Urinary bladder (tissue), 4 donors: ENCODE data around the gene ITPR2. TPM values are rescaled to one million over a fixed set of nuclear protein-coding genes. Genes with fewer than 3 reads are reported as not detected.

Source experiments
- DNase-seq: peaks from one replicate; pipeline ENCODE4 v3.0.0-alpha.2; 2015; ENCODE audit errors: extremely low spot score
- H3K27ac ChIP-seq: one replicate; pipeline ENCODE4 v1.5.1; 2013; ENCODE audit warnings: low read depth, mild to moderate bottlenecking, moderate library complexity
- H3K36me3 ChIP-seq: one replicate; pipeline ENCODE4 v1.6.1; 2013; ENCODE audit warnings: mild to moderate bottlenecking, moderate library complexity; ENCODE audit not compliant: insufficient read depth
- H3K4me1 ChIP-seq: one replicate; pipeline ENCODE4 v1.6.1; 2013; ENCODE audit warnings: mild to moderate bottlenecking, moderate library complexity; ENCODE audit not compliant: insufficient read depth
- H3K4me3 ChIP-seq: one replicate; pipeline ENCODE4 v1.5.1; 2013; ENCODE audit warnings: low read depth, low read length
- WGBS: extraction: QIAGEN DNeasy Blood & Tissue Kit; methylation state at CpG from one replicate; pipeline ENCODE4 v1.1.7; 2013; 5-methylcytosine and 5-hydroxymethylcytosine counted together
- polyA plus RNA-seq: library from polyadenylated mRNA; stranded (reverse); fragments of 200-250 nt; gene quantifications from one replicate; pipeline ENCODE4 v1.2.3, GENCODE V29; 2013
- total RNA-seq: library from RNA; depleted of rRNA; stranded (reverse); fragments of >200 nt; gene quantifications from one replicate; pipeline ENCODE4 v1.2.3, GENCODE V29; 2014
- donor health status: healthy with polysubstance abuse.
- donor health status: healthy.

The ITPR2 gene
- total and polyA plus RNA-seq, 2 donors, result 5.6 to 48.2 TPM

DNA sequence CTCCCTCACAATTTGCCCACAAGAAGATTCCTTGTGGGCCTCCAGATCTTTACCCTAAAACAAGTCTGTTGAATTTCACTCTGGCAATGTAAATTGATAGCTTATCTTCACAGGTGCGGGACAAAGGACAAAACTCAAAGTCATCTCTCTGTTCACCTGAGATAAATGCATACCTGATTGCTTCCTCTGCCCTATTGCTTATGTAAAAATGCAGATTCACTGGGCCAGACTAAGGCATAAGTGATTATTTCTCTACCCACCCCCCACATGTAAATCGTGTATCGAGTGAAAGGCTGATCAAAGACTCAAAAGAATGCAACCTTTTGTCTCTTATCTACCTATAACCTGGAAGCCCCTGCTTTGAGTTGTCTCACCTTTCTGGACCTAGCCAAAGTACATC is 320.8 kb downstream of the ITPR2 start:
- no peaks in the 10 kb centered on the region for H3K36me3 ChIP-seq
- H3K4me1 ChIP-seq, result no peaks in the 10 kb centered on the region
- WGBS, result 87% methylated on average over 3 of the region's 3 CpGs
- DNase-seq, result no peak
- no peak overlapping the region for H3K4me3 ChIP-seq
- H3K27ac ChIP-seq, result no peak overlapping the region

GRCh38 chr12:26510354-26510674 is 322.7 kb downstream of the ITPR2 start:
- no peak overlapping the region for H3K4me3 ChIP-seq
- no peak overlapping the region for H3K27ac ChIP-seq
- DNase-seq, result no peak
- no peaks in the 10 kb centered on the region for H3K4me1 ChIP-seq
- WGBS, result 81% methylated on average over 2 of the region's 2 CpGs
- no peaks in the 10 kb centered on the region for H3K36me3 ChIP-seq

- no peak for DNase-seq
- H3K27ac ChIP-seq, result no peak overlapping the region
- no peaks in the 10 kb centered on the region for H3K36me3 ChIP-seq
- no peak overlapping the region for H3K4me3 ChIP-seq
- 82% methylated on average over 1 of the region's 1 CpG for WGBS
- no peaks in the 10 kb centered on the region for H3K4me1 ChIP-seq
Observed at GRCh38 chr12:26507613-26508012, 325.4 kb downstream of the ITPR2 start.

DNA sequence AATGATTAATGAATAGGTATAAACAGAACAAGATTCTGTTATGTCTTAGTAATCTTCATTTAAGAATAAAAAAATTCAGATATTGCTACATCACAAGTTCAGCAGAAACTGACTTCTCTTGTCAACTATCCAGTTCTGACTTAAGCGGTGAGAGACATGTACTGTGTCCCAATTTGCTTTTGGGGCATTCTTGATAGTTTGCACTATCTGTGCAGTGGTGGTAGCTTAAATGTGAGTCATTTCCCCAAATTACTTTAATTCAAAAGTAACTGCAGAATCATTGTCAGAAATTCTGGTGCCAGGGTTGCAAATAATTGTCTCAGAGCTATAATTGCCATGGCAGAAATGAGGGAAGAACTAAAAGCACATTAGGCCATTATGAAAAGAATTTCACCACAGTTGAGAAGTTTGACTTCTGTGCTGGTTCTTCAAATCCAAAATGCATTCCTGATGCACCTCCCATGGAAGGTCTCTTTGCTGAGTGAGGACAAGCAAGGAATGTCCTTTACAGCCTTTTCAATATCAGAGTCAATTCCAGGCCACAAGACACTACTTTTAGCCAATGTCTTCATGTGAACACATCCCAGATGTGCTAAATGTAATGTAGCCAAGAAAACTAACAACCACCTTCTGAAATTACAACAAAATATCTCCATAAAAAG is 332.9 kb downstream of the ITPR2 start:
- Histone ChIP-seq H3K4me3 (no peak overlapping the region), H3K27ac (no peak overlapping the region), H3K36me3 (no peaks in the 10 kb centered on the region), H3K4me1 (no peaks in the 10 kb centered on the region)
- 80% methylated on average over 1 of the region's 1 CpG for WGBS
- no peak for DNase-seq

DNA sequence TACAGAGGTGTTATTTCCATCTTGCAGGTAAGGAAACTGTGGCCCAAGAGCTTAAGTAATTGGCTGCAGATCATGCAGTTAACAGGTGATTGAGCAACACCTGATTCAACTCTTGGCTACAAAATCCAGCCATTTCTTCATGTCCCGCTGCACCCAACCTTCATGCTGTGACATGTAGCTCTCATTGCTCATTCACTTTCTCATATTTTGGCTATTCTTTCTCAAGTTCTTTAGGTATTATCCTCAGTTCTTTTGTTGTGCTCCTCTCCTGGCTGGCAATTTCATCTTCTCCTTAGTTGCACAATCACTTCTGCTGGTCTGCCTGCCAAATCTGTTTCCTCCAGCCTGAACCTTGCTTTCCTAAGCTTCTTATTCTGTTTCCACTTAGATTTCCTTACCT is 336.8 kb downstream of the ITPR2 start:
- Histone ChIP-seq H3K27ac (no peak overlapping the region), H3K4me1 (no peaks in the 10 kb centered on the region)
- 85% methylated on average over 1 of the region's 1 CpG for WGBS

GRCh38 chr12:26493656-26494055 is 339.3 kb downstream of the ITPR2 start:
- WGBS, result 84% methylated on average over 3 of the region's 3 CpGs
- Histone ChIP-seq H3K4me3 (no peak overlapping the region), H3K4me1 (no peaks in the 10 kb centered on the region), H3K36me3 (no peaks in the 10 kb centered on the region), H3K27ac (no peak overlapping the region)
- DNase-seq, result no peak

More for the DNA sequence above, 336.8 kb downstream of the ITPR2 start:
- no peak overlapping the region for H3K4me3 ChIP-seq
- H3K36me3 ChIP-seq, result no peaks in the 10 kb centered on the region
- DNase-seq, result no peak

DNA sequence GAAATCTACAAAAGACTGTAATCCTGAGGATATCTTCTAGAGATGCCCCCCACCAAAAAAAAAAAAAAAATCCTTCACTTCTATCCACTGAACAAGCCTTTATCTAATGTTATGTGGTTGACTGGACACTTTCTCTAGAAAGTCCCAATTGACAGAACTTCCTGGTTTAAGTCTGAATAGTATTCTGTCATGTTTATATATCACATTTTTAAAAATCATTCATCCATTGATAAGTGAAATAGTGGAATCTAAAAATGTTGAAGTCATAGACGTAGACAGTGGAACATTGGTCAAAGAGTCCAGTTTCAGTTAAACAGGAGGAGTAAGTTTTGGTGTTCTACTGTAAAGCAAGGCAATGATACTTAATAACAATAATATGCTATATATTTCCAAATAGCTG is 340.6 kb downstream of the ITPR2 start:
- DNase-seq, result no peak
- 95% methylated on average over 1 of the region's 1 CpG for WGBS
- no peaks in the 10 kb centered on the region for H3K36me3 ChIP-seq
- H3K4me1 ChIP-seq, result no peaks in the 10 kb centered on the region
- H3K4me3 ChIP-seq, result no peak overlapping the region
- no peak overlapping the region for H3K27ac ChIP-seq

GRCh38 chr12:26489908-26490307 is 343.1 kb downstream of the ITPR2 start:
- Histone ChIP-seq H3K4me3 (no peak overlapping the region), H3K4me1 (no peaks in the 10 kb centered on the region), H3K27ac (no peak overlapping the region), H3K36me3 (peaks cover 1% of the 10 kb centered on the region)
- no peak for DNase-seq
- 92% methylated on average over 2 of the region's 2 CpGs for WGBS

DNA sequence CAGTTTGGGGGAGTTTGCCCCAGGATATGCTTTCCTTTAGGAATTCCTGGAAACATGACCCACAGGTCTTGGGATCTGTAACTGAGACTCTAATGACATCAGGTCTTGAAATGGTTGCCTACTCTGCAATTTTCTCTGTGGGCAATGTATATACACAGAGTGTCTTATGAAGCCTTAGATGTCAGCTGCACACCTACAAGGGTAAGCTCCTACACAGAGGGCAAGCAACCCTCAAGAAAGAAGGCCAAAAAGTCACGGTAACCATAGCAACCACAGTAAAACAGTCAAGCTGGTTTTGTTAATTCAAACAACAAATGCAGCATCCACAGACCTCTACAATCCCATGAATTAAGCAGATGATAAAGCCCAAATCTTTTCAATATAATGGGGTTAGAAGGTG is 344.6 kb downstream of the ITPR2 start:
- no peak overlapping the region for H3K4me3 ChIP-seq
- 71% methylated on average over 1 of the region's 1 CpG for WGBS
- no peak for DNase-seq
- no peak overlapping the region for H3K27ac ChIP-seq
- no peaks in the 10 kb centered on the region for H3K4me1 ChIP-seq
- peaks cover 1% of the 10 kb centered on the region for H3K36me3 ChIP-seq

DNA sequence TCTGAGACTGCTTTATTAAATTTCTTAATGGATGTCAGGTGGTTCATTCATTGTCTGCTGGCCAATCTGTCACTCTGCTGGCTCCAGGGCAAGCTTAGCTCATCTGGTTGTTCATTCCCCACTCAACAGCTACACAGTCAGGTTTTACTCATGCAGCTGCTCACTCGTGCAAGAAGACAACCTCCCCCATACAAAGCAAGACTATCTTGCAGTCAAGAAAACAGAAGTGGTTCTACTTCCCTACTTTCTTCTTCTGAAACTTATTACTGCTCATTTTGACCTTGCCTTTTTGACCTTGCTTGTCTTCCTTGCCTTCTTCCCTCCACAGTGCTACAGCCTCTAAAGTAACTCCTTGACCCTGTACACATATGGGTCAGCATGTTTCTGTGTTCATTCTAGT is 359.7 kb downstream of the ITPR2 start:
- DNase-seq, result no peak
- Histone ChIP-seq H3K4me3 (no peak overlapping the region), H3K36me3 (no peaks in the 10 kb centered on the region), H3K27ac (no peak overlapping the region), H3K4me1 (no peaks in the 10 kb centered on the region)
- WGBS, result 73% methylated on average over 1 of the region's 1 CpG

- no peaks in the 10 kb centered on the region for H3K4me1 ChIP-seq
- DNase-seq, result no peak
Observed at GRCh38 chr12:26471560-26471959, 361.4 kb downstream of the ITPR2 start.

GRCh38 chr12:26469421-26470180 is 363.4 kb downstream of the ITPR2 start:
- no peak overlapping the region for H3K27ac ChIP-seq
- no peak for DNase-seq
- no peaks in the 10 kb centered on the region for H3K4me1 ChIP-seq
- no peak overlapping the region for H3K4me3 ChIP-seq
- 92% methylated on average over 6 of the region's 6 CpGs for WGBS
- H3K36me3 ChIP-seq, result no peaks in the 10 kb centered on the region

More at GRCh38 chr12:26471560-26471959, 361.4 kb downstream of the ITPR2 start:
- no peak overlapping the region for H3K4me3 ChIP-seq
- H3K27ac ChIP-seq, result no peak overlapping the region
- H3K36me3 ChIP-seq, result no peaks in the 10 kb centered on the region

DNA sequence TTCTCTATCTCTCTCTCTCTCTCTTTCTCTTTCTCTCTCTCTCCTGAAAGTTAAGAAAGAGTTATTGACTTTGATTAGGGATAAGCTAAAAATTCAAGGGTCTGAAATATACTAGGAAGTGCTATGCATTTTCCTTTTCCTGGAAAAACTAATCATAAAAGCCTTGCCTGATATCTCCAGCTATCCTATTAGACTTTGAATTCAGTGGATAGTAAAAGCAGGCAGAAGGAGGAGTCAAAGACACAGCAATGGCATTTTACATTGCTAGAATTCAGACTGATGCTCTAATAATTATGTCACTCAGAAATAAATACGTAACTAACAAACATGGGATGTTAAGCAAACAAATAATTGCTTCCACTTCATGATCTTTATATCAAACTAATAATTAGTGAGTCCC is 365.6 kb downstream of the ITPR2 start:
- H3K27ac ChIP-seq, result no peak overlapping the region
- no peak for DNase-seq
- 100% methylated on average over 1 of the region's 1 CpG for WGBS
- H3K4me3 ChIP-seq, result no peak overlapping the region
- no peaks in the 10 kb centered on the region for H3K36me3 ChIP-seq
- H3K4me1 ChIP-seq, result no peaks in the 10 kb centered on the region

GRCh38 chr12:26466726-26467125 is 366.3 kb downstream of the ITPR2 start:
- Histone ChIP-seq H3K4me1 (no peaks in the 10 kb centered on the region), H3K4me3 (no peak overlapping the region), H3K27ac (no peak overlapping the region), H3K36me3 (no peaks in the 10 kb centered on the region)
- DNase-seq, result no peak
- 71% methylated on average over 2 of the region's 2 CpGs for WGBS
